Bronchial epithelial cell (primary cell): Measurements from ENCODE around the gene PMP22. TPM values are rescaled to one million over a fixed set of nuclear protein-coding genes. Genes with fewer than 3 reads are reported as not detected.

ENCODE experiments used
- DNase-seq: peaks from one replicate; pipeline ENCODE4 v3.0.0-alpha.2; 2010; ENCODE audit warnings: low read depth
- FAIRE-seq: peaks from 2 replicates; lab custom pipeline; 2011; peaks lifted over from hg19 to GRCh38; lab: Jason Lieb, UNC
- H3K27me3 ChIP-seq: 2 replicates; pipeline ENCODE4 v1.5.1; 2011; ENCODE audit warnings: low read length; ENCODE audit not compliant: control insufficient read depth, insufficient read depth
- H3K36me3 ChIP-seq: 2 replicates; pipeline ENCODE4 v1.5.1; 2011; ENCODE audit warnings: low read length; ENCODE audit not compliant: control insufficient read depth, insufficient read depth
- H3K4me3 ChIP-seq: 2 replicates; pipeline ENCODE4 v1.5.1; 2011; ENCODE audit warnings: mild to moderate bottlenecking, low read depth, low read length, control low read depth
- CTCF ChIP-seq: IDR thresholded peaks from 2 replicates; pipeline ENCODE4 v1.5.1; 2011; ENCODE audit warnings: mild to moderate bottlenecking, moderate library complexity, low read length, control low read depth, inconsistent platforms; ENCODE audit not compliant: insufficient read depth, severe bottlenecking
- total RNA-seq: library from RNA; depleted of rRNA; stranded (reverse); fragments of >200 nt; gene quantifications from 2 replicates; pipeline ENCODE4 v1.2.1, GENCODE V29; 2014

PMP22 gene
- total RNA-seq, 1 donor from 2014 or later, result 2.6 TPM

DNA sequence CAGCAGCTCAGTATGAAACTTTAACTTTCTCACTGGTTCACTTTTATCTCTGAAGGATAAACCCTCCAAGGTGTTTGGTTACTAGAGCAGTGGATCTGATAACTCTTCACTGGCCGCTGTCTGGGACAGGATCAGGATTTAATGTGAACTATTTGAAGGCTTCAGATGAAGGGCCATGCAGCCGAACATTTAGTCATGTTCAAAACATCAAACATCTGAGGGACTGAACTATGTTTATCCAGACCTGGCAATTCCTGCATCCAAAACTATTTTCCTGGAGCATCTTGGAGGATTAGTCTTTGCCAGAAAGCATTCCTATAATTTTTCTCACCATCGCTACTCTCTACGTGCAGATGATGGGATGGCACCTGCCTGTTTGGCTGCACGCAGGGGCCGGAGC is 20.3 kb upstream of the PMP22 start:
- Histone ChIP-seq H3K27me3 (no peaks in the 10 kb centered on the region), H3K36me3 (no peaks in the 10 kb centered on the region), H3K4me3 (no peak overlapping the region)
- FAIRE-seq (no peak), DNase-seq (no peak)
- TF ChIP-seq CTCF, result no peak

GRCh38 chr17:15284537-15284936 is 19.4 kb upstream of the PMP22 start:
- FAIRE-seq (no peak), DNase-seq (no peak)
- no peaks in the 10 kb centered on the region for H3K36me3 ChIP-seq
- H3K4me3 ChIP-seq, result no peak overlapping the region
- no peak for TF ChIP-seq CTCF
- H3K27me3 ChIP-seq, result no peaks in the 10 kb centered on the region

DNA sequence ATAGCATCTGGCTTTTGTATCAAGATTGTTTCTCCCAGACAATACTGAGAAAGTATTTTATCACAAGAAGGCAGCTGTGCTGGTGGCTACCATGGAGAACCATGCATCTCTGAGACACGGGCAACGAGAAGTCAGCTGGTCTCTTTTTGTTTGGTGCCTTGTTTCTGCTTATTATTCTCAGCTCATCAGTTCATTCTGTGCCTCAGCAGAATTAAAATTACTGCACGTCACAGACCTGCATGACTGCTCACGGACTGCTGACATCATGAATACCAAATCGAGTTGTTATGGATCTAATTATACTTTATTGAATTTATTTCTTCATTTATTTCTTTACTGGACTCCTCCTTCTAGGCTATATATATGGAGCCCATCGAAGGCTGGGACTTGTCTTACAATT is 19.0 kb upstream of the PMP22 start:
- DNase-seq (no peak), FAIRE-seq (no peak)
- Histone ChIP-seq H3K27me3 (no peaks in the 10 kb centered on the region), H3K4me3 (no peak overlapping the region), H3K36me3 (no peaks in the 10 kb centered on the region)
- no peak for TF ChIP-seq CTCF

- Histone ChIP-seq H3K4me3 (no peak overlapping the region), H3K27me3 (no peaks in the 10 kb centered on the region), H3K36me3 (no peaks in the 10 kb centered on the region)
- TF ChIP-seq CTCF, result no peak
- DNase-seq (no peak), FAIRE-seq (no peak)
Observed at GRCh38 chr17:15281909-15282308, 16.8 kb upstream of the PMP22 start.

DNA sequence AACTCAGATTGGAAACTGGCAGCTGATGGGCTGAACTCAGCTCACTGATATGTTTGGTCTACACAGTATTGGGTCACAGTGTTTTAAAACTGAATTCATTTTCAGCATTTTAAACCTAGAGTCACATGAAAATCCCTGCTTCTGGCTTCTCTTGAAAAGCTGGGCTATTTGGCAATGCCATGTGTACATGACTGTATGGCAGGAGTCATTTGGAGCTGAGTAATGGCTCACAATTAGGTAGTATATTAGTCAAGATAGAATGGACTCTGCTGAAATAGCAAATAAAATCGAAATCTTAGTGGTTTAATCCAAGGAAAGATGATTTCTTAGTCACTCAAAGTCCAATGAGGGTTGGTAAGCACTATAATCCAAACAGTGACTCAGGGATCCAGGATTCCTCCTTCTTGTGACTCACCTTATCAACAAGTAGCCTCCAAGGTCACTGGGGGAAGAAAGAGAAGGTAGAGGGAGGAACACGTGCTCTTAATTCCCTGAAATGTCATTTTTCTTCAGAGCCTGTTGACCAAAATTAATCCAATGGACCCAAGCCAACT is 13.9 kb upstream of the PMP22 start:
- no peak for FAIRE-seq
- DNase-seq, result peak; percentile 93

More for the DNA sequence above, 13.9 kb upstream of the PMP22 start:
- no peaks in the 10 kb centered on the region for H3K27me3 ChIP-seq
- no peaks in the 10 kb centered on the region for H3K36me3 ChIP-seq
- no peak for TF ChIP-seq CTCF
- no peak overlapping the region for H3K4me3 ChIP-seq
